Measurements from ENCODE around the gene ZNF783.

The ZNF783 gene

DNA sequence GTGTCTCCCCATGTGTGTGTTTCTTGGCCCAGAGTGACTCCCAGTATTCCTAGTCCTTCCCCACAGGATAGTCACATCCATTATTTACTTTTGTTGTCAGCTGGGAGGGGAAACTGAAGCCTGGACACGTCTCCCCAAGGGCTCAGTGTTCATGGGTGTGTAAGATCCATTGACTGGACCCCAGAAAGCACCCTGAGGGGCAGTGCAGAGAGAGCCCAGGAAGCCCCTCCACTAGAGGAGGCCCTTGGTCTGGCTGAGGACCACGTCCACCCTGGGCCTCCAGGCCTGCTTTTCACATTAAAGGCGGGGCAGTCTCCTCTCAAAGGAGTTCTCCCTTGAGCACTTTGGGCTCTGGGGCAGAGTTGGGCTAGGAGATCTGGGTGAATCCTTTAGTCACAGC lies 21.3 kb downstream of the ZNF783 start:
- no peak for DNase-seq

- no peak for DNase-seq
Observed at GRCh38 chr7:149284343-149284742, 22.3 kb downstream of the ZNF783 start.

DNA sequence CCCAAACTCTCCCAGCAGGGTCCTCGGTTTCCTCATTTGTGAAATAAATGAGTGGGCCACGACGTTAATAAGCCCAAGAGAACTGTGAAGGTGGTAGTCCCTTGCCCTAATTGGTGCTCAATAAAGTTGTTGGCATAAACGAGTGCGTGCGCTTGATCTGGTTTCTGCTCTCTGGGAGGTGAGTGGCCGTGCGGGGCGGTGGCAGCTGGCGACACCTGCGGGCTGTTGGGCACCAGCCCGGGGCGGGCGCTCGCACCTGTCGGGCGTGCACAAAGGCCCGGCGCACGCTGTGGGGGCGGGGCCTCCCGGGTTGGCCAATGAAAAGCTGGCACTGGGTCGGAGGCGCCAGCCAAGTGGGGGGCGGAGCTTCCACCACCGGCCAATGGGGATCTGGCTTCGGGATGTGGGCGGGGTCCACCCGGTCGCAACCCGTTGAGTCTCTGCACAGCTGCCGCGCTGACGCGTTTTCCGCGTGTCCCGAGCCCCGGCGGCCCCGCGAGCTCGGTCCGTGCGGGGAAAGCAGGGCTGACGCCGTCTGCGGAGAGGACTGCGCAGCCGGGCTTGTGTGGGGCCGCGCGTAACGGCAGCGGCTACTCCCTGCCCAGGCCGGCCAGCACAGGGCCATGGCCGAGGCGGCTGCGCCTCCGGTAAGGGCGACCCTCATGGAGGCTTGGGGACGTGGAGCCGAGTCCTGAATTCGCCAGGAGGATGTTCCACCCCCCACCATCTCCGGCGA lies 23.0 kb downstream of the ZNF783 start:
- DNase-seq, result peak; percentile 95

DNA sequence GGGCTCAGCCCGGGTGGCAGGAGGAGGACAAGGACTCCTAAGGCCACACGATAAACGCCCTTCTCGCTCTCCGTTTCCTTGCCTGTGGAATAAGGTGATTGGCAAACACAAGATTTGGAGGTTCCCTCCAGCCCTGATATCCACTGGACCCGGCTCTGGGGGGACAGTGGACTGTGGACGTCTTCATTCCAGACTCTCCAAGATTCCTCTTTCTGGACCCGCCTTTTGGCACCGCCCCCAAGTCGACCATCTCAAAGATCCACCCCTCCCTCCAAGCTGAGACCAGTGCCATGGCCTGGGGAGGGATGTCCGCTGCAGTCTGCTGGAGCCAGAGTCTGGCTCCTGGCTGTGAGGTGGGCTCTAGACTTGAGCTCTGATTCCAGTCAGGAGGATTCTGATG lies 23.6 kb downstream of the ZNF783 start:
- DNase-seq, result peak; percentile 62

- DNase-seq, result no peak
Observed at GRCh38 chr7:149286811-149287400, 24.9 kb downstream of the ZNF783 start.

DNA sequence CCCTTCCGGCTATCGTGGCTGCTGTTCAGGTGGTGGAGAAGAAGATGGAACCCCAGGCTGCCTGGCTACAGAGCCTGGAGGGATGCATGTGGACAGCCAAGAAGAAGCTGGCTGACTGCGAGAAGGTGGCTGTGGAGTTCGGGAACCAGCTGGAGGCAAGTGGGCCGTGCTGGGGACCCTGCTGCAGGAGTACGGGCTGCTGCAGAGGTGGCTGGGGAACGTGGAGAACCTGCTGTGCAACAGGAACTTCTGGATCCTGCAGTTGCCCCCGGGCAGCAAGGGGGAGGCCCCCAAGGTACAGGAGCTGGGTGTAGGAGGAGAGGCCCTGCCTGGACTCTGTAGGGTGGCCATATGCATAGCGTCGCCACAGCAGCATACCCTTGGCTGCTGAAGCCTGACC lies 25.6 kb downstream of the ZNF783 start:
- DNase-seq, result peak; percentile 48

DNA sequence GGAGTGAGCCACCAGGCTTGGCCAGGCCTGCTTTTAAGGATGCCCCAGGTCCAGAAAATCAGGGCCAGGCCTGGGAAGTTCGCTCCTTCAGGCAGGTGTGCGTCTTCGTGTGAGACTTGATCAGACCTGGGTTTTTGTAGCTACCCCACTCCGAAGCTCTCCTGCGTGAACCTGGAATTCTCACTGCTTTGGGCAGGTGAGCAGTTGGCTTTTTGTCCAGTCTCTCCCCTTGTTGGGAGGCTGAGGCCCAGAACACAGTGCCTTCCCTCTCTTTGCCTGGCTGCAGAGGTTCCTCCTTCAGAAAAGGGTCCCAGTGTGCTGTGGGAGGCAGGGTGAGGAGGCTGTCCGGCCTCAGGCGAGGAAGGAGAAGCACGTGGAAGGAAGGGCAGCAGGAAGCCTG lies 27.3 kb downstream of the ZNF783 start:
- no peak for DNase-seq

DNA sequence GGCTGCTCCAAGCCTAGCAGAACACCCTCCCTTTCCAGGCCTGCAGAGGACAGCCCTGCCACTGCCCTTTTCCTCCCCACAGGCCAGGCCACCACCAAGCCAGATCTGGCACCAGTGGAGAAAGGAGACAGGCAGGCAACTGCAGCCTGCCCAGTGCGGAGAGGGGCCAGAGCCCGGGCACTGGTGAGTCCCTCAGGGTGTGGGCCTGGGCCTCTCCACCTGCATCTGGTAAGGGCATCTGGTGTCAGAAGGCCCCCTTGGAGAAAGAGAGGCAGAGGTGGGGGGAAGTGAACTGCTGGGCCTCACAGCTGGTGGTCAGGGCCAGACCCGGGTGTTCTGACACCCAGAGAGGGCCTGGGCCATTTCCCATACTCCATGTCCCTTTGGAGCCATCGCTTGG lies 27.9 kb downstream of the ZNF783 start:
- DNase-seq, result no peak

- no peak for DNase-seq
Observed at GRCh38 chr7:149291036-149291780, 29.2 kb downstream of the ZNF783 start.

GRCh38 chr7:149291781-149292461 lies 29.9 kb downstream of the ZNF783 start:
- no peak for DNase-seq

- DNase-seq, result no peak
Observed at GRCh38 chr7:149292462-149292823, 30.4 kb downstream of the ZNF783 start.

DNA sequence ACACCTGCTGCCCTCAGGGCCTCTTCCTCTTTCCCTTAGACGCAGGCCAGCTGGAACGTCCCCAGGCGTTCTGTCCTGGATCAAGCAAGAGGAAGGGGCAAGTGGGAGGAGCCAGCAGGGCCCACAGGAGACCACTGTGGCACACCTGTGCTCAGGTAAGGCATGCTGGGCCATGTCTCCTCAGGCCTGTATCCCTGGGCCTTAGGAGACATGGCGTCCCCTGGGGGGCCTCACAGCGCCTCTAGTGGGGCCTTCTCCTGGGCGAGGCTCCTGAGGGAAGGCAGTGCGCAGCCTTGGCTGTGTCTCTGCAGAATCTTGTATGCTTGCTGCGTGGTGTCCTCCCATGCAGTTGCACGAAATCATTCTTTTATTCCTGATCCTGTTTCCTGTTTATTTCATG lies 31.3 kb downstream of the ZNF783 start:
- no peak for DNase-seq

- DNase-seq, result no peak
Observed at GRCh38 chr7:149293946-149294633, 32.1 kb downstream of the ZNF783 start.

DNA sequence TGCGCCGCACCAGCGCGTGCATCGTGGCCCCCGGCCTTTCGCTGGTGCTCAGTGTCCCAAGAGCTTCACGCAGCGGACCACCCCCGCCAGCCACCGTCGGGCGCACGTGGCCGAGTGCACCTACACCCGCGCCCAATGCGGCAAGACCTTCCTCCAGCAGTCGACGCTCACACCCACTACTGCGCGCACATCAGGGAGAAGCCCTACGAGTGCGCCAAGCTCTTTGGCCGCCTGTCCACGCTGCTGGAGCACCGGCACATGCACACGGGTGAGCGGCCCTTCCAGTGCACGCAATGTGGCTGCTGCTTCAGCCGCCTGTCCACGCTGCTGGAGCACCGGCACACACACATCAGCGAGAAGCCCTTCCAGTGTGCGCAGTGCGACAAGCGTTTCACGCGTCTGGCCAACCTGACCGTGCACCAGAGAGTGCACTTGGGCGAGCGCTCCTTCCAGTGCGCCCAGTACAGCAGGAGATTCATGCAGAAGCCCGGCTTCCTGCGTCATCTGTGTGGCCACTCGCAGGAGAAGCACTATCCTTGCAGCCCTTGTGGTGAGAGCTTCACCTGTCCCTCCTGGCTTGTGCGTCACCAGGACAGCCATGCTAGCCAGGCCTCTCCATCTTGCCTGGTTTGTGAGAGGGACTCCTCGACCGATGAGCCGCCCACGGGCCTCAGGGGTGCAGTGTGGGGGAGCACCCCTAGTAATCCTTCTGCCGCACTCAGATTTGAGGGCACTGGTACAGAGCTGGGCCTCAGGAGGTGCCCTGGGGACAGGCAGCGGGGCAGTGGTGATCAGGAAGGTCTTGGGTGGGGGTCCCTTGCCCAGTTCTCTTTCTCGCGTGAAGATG lies 32.9 kb downstream of the ZNF783 start:
- no peak for DNase-seq

- DNase-seq, result no peak
Observed at GRCh38 chr7:149295481-149295850, 33.5 kb downstream of the ZNF783 start.

GRCh38 chr7:149296368-149296767 lies 34.4 kb downstream of the ZNF783 start:
- DNase-seq, result no peak

DNA sequence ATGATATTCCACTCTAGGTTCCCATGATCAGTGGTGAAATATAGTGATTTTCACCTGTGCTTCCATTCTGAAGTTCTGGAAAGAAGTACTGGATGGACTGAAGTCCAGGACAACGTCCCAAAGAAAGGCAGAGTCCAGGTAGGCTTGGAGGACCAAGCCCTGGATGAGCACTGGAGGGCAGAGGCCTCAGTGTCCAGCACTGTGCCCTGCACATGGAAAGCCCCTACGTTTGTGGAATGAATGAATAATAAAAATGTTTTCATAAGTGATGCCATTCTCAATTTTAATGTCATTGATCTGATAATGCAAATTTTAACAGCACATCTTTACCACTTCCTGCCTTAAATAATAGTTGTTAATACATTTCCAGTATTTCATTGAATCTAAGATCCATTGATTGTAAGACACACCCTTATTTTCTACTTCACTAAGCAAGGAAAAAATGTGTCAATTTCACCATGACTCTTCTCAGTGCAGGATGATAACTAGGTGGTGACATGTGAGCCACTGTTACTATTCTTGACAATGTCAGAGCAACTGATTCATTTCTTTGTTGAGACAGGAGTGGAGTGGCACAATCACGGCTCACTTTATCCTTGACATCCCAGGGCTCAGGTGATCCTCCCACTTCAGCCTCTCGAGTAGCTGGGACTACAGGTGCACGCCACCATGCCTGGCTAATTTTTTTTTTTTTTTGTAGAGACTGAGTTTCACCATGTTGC lies 35.2 kb downstream of the ZNF783 start:
- DNase-seq, result no peak

- no peak for DNase-seq
Observed at GRCh38 chr7:149300620-149301285, 38.8 kb downstream of the ZNF783 start.

DNA sequence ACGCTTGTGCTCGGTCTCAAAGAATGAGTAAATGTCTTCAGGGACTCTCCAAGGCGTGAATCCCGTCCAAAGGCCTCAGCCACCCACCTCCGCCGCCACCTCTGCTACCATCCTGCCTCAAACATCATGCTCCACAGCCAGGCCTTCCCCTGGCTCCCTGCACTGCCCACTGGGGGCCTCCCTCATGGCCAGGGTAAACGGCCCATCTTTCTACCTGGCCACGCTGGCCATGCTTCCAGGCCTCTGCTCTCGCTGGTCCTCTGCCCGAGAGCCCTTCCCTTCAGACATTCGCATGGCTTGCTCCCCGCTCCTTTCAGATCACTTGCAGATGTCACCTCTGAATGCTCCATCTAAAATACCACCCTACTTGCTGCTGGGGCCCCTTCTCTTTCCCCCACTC lies 40.2 kb downstream of the ZNF783 start:
- DNase-seq, result no peak

DNA sequence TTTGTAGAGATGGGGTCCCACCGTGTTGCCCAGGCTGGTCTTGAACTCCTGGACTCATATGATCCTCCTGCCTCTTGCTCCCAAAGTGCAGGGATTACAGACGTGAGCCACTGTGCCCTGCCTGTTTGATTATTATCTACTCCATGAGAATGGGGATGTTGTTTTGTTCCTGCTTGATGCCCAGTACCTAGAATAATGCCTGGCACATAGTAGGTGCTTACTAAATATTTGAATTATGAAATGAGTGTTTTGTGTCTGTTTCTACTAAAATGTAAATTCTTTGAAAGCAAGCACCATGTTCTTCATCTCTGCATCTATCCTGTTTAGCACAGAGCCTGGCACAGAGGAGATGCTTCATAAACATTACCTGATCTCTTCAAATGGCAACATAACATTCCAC lies 40.9 kb downstream of the ZNF783 start:
- DNase-seq, result no peak

DNA sequence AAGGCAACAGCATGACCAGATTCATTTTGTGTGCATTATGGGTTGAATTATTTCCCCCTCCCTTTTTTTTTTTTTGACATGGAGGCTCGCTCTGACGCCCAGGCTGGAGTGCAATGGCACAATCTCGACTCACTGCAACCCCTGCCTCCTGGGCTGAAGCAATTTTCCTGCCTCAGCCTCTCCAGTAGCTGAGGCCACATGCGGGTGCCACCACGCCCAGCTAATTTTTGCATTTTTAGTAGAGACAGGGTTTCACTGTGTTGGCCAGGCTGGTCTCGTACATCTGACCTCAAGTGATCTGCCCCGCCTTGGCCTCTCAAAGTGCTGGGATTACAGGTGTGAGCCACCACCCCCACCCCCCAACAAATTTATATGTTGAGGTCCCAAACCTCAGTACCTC lies 42.0 kb downstream of the ZNF783 start:
- no peak for DNase-seq
